Measurements from ENCODE around the gene PFDN1. TPM values are rescaled to one million over a fixed set of nuclear protein-coding genes. Genes with fewer than 3 reads are reported as not detected.

Gene PFDN1
- total and polyA plus RNA-seq, 9 of the 15 experiments (the other 6 are each of a cell fraction or from before 2014, with no cell fraction given) = 45.5 to 215 (median 78.0) TPM

DNA sequence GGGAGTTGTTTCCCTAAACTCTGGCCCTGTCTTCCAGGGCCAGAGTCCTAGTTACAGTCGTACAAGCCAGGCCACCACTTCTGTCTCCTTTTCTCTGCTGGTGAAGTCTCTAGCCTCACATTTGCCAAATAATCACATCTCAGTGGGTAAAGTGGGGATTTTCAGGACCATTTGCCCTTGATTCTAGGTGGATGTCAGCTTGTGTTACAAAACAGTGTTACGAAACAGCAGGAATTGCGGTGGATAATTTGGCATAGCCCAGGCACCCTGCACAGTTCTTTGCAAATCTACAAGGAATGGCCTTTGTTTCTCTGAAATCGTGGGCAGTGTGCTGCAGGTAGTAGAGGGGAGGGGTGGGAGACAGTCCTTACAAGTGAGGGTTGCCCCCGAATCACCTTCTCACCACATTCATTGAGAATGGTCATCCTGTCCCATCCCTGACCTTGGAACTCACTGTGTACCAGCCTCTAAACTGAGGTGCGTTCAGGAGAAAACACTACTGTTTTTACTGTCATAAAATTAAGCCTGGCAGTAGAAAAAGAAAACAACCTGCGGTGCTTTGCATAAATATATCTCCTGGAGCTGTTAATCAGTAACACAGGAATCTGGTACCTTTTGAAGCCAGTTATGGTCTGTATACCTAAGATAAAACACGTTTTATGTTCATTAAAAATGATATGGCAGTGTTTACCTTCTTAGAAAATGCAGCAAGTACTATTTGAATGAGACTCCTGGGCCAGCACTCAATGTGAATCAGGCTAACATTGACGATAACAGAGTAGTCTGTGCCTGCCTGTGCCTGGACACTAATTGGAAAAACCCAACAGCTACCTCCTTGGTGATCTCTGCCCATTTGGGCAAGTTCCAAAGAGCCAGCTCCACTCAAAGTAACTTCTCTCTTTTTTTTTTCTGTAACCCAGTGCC, 83.6 kb downstream of the PFDN1 start:
- no peak for ATAC-seq
- WGBS (ENCODE audit: insufficient coverage, low coverage, missing lambda C conversion rate) = 31% methylated on average over 9 of the region's 9 CpGs

More for the DNA sequence above, 83.6 kb downstream of the PFDN1 start:
- POLR2A ChIA-PET = interaction anchor here (0.8 to 4.0 kb wide), 3 partner anchors 14 to 169 kb away, joined by 3 to 18 read pairs (median 3); no protein-coding TSS in a partner anchor
- CTCF ChIA-PET (ENCODE audit: low intra/inter-chr PET ratio) = no interaction called here
- no peak overlapping the region for H2AFZ ChIP-seq (ENCODE audit: low read depth, low read length)
- H3K36me3 ChIP-seq (ENCODE audit: control insufficient read depth, insufficient read depth, low read length) = peaks cover 19% of the 10 kb centered on the region
- TF ChIP-seq CEBPB (tag; IDR thresholded peaks at IDR 0.05) (peak; percentile 76), ZC3H8 (IDR thresholded peaks at IDR 0.05) (no peak), KLF6 (CRISPR knock-in tag; IDR thresholded peaks at IDR 0.05; ENCODE audit: borderline replicate concordance) (no peak), CBFA2T3 (IDR thresholded peaks at IDR 0.05) (peak; percentile 43; the same call in 1 of the 2 replicates), CEBPG (CRISPR knock-in tag; IDR thresholded peaks at IDR 0.05) (no peak), CEBPG (tag; conservative IDR thresholded peaks at IDR 0.05 in 1 of 2, IDR thresholded peaks at IDR 0.05 in 1 of 2) (0 out of 4 replicates have a peak, but pooled peaks of 1 of the 2 experiments have one; percentile 6), SRF (CRISPR knock-in tag; IDR thresholded peaks at IDR 0.05) (0 out of 4 replicates have a peak, but pooled peaks of 1 of the 2 experiments have one; percentile 20), TAL1 (IDR thresholded peaks at IDR 0.05) (0 out of 2 replicates have a peak, but pooled peaks have one; percentile 4), GABPA (tag; conservative IDR thresholded peaks at IDR 0.05; ENCODE audit: low read depth) (no peak), FOXK2 (conservative IDR thresholded peaks at IDR 0.05 in 1 of 2, IDR thresholded peaks at IDR 0.05 in 1 of 2; ENCODE audit: low read depth in 2 of 2) (no peak), ZNF311 (CRISPR knock-in tag; IDR thresholded peaks at IDR 0.05) (no peak), CBFA2T2 (conservative IDR thresholded peaks at IDR 0.05) (0 out of 2 replicates have a peak, but pooled peaks have one; percentile 18)
- TF ChIP-seq, protein P1, sequence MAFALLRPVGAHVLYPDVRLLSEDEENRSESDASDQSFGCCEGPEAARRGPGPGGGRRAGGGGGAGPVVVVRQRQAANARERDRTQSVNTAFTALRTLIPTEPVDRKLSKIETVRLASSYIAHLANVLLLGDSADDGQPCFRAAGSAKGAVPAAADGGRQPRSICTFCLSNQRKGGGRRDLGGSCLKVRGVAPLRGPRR (CRISPR knock-in tag; IDR thresholded peaks at IDR 0.05) = no peak
- H3K9me3 ChIP-seq (replicated peaks; ENCODE audit: control insufficient read depth, insufficient read depth, low read depth, low read length) = no peaks in the 10 kb centered on the region
- H3K27ac ChIP-seq (ENCODE audit: extremely low read depth, low read depth, low read length) = peak overlapping the region; percentile 95
- no TSS peak for BruUV-seq (replicated peaks)
- no peaks in the 10 kb centered on the region for H3K27me3 ChIP-seq (ENCODE audit: control insufficient read depth in 2 of 2, insufficient read depth in 2 of 2, low read length in 2 of 2)
- no peak for FAIRE-seq
- peaks cover 44 to 96% of the 10 kb centered on the region in 2 experiments for H3K4me1 ChIP-seq (replicated peaks in 1 of 2; ENCODE audit: control insufficient read depth in 2 of 2, insufficient read depth in 2 of 2, low read length in 2 of 2)
- no peaks in the 10 kb centered on the region for H4K20me1 ChIP-seq (replicated peaks; ENCODE audit: control insufficient read depth, insufficient read depth, low read length)
- H3K9ac ChIP-seq (ENCODE audit: insufficient read depth in 1 of 2, low read depth in 2 of 2, low read length in 2 of 2) = peak overlapping the region; percentile 15 to 62; a peak in 1 of 4 replicates
- no peak for DNase-seq (ENCODE audit: extremely low read depth in 1 of 4, low spot score in 3 of 4)
- peaks cover 4% of the 10 kb centered on the region for H3K9me1 ChIP-seq (ENCODE audit: control insufficient read depth, insufficient read depth, low read length)
- intact Hi-C loops (cut with micrococcal nuclease) = loop anchor here (1.0 kb wide), 1 partner anchor 43 kb away; no protein-coding TSS in a partner anchor
- H3K79me2 ChIP-seq (ENCODE audit: control insufficient read depth, insufficient read depth, low read length) = peaks cover 91% of the 10 kb centered on the region
- no peak overlapping the region for H3K4me3 ChIP-seq
- in situ Hi-C loops (cut with MboI) = no loop called here
- H3K4me2 ChIP-seq (ENCODE audit: insufficient read depth, low read length) = peak overlapping the region; percentile 19; the same call in 1 of the 2 replicates

Data from K562 (cell line).